Activated naive CD8-positive, alpha-beta T cell (primary cell): ENCODE results near the gene KRTAP9-9.
"Not testable (repeated sequence)": the region's sequence is repeated elsewhere in the genome, so short reads cannot be mapped to it uniquely, and the experiment has no call there.

Source experiments
- H3K27ac Mint-ChIP-seq: one replicate; pipeline ENCODE4 v1.8.0; 2021; ENCODE audit warnings: mixed read lengths
- H3K27me3 Mint-ChIP-seq: one replicate; pipeline ENCODE4 v1.8.0; 2021; ENCODE audit warnings: mixed read lengths
- H3K36me3 Mint-ChIP-seq: one replicate; pipeline ENCODE4 v1.8.0; 2021; ENCODE audit warnings: mixed read lengths
- H3K4me1 Mint-ChIP-seq: one replicate; pipeline ENCODE4 v1.8.0; 2021; ENCODE audit warnings: low read depth, mixed read lengths
- H3K4me3 Mint-ChIP-seq: one replicate; pipeline ENCODE4 v1.8.0; 2021; ENCODE audit warnings: mild to moderate bottlenecking, mixed read lengths
- H3K9me3 Mint-ChIP-seq: one replicate; pipeline ENCODE4 v1.8.0; 2021; ENCODE audit warnings: low read depth, mixed read lengths

Gene KRTAP9-9

GRCh38 chr17:41249637-41250240 is 5.4 kb upstream of the KRTAP9-9 start, which contains the start of gene KRTAP9-4:
Gene KRTAP9-4 (plus strand): TSS chr17:41249687. CDS start chr17:41249721, 34 bp downstream.
- not testable (repeated sequence) for H3K9me3 Mint-ChIP-seq, H3K4me1 Mint-ChIP-seq, H3K27me3 Mint-ChIP-seq, H3K27ac Mint-ChIP-seq, H3K36me3 Mint-ChIP-seq, H3K4me3 Mint-ChIP-seq

- H3K27me3 Mint-ChIP-seq: peaks cover 5% of the 10 kb centered on the region
- no peaks in the 10 kb centered on the region for H3K4me1 Mint-ChIP-seq
- no peaks in the 10 kb centered on the region for H3K36me3 Mint-ChIP-seq
- no peak overlapping the region for H3K4me3 Mint-ChIP-seq
- no peak overlapping the region for H3K27ac Mint-ChIP-seq
- H3K9me3 Mint-ChIP-seq: no peaks in the 10 kb centered on the region
Measured at GRCh38 chr17:41251261-41251660, 3.9 kb upstream of the KRTAP9-9 start.

- Mint-ChIP-seq H3K27me3 (peaks cover 5% of the 10 kb centered on the region), H3K27ac (no peak overlapping the region), H3K4me3 (no peak overlapping the region), H3K9me3 (no peaks in the 10 kb centered on the region), H3K4me1 (no peaks in the 10 kb centered on the region), H3K36me3 (peaks cover 3% of the 10 kb centered on the region)
Measured at GRCh38 chr17:41254861-41255260, 323 bp upstream of the KRTAP9-9 start.

GRCh38 chr17:41256291-41256685 is 1.1 kb downstream of the KRTAP9-9 start:
- H3K9me3 Mint-ChIP-seq: no peaks in the 10 kb centered on the region
- H3K4me1 Mint-ChIP-seq: peaks cover 12% of the 10 kb centered on the region
- H3K27ac Mint-ChIP-seq: no peak overlapping the region
- H3K4me3 Mint-ChIP-seq: no peak overlapping the region
- H3K27me3 Mint-ChIP-seq: peaks cover 5% of the 10 kb centered on the region
- peaks cover 8% of the 10 kb centered on the region for H3K36me3 Mint-ChIP-seq

GRCh38 chr17:41258406-41258805 is 3.2 kb downstream of the KRTAP9-9 start:
- H3K27me3 Mint-ChIP-seq: peaks cover 4% of the 10 kb centered on the region
- no peaks in the 10 kb centered on the region for H3K9me3 Mint-ChIP-seq
- H3K27ac Mint-ChIP-seq: no peak overlapping the region
- no peak overlapping the region for H3K4me3 Mint-ChIP-seq
- peaks cover 14% of the 10 kb centered on the region for H3K4me1 Mint-ChIP-seq
- H3K36me3 Mint-ChIP-seq: peaks cover 10% of the 10 kb centered on the region

GRCh38 chr17:41263212-41263611 is 8.0 kb downstream of the KRTAP9-9 start:
- H3K27me3 Mint-ChIP-seq: peaks cover 3% of the 10 kb centered on the region
- no peak overlapping the region for H3K27ac Mint-ChIP-seq
- H3K36me3 Mint-ChIP-seq: peaks cover 10% of the 10 kb centered on the region
- no peaks in the 10 kb centered on the region for H3K9me3 Mint-ChIP-seq
- no peak overlapping the region for H3K4me3 Mint-ChIP-seq
- H3K4me1 Mint-ChIP-seq: peaks cover 14% of the 10 kb centered on the region

GRCh38 chr17:41264599-41264998 is 9.4 kb downstream of the KRTAP9-9 start:
- Mint-ChIP-seq H3K27me3 (peaks cover 3% of the 10 kb centered on the region), H3K27ac (no peak overlapping the region), H3K9me3 (no peaks in the 10 kb centered on the region), H3K4me1 (peaks cover 14% of the 10 kb centered on the region), H3K4me3 (no peak overlapping the region), H3K36me3 (peaks cover 7% of the 10 kb centered on the region)

GRCh38 chr17:41265078-41265477 is 9.9 kb downstream of the KRTAP9-9 start, which contains the start of gene KRTAP9-6:
Gene KRTAP9-6 (plus strand): TSS chr17:41265378. CDS start chr17:41265378, 0 bp downstream.
- H3K9me3 Mint-ChIP-seq: no peaks in the 10 kb centered on the region
- no peak within 1 kb of the TSS for H3K4me3 Mint-ChIP-seq
- H3K36me3 Mint-ChIP-seq: peaks cover 7% of the 10 kb centered on the region
- H3K27me3 Mint-ChIP-seq: peaks cover 3% of the 10 kb centered on the region
- H3K4me1 Mint-ChIP-seq: peaks cover 13% of the 10 kb centered on the region
- no peak within 1 kb of the TSS for H3K27ac Mint-ChIP-seq

GRCh38 chr17:41267711-41268110 is 12.5 kb downstream of the KRTAP9-9 start:
- Mint-ChIP-seq H3K27me3 (peaks cover 3% of the 10 kb centered on the region), H3K36me3 (no peaks in the 10 kb centered on the region), H3K9me3 (no peaks in the 10 kb centered on the region), H3K4me1 (peaks cover 4% of the 10 kb centered on the region), H3K4me3 (no peak overlapping the region), H3K27ac (no peak overlapping the region)

GRCh38 chr17:41271323-41271722 is 16.1 kb downstream of the KRTAP9-9 start:
- not testable (repeated sequence) for H3K9me3 Mint-ChIP-seq, H3K4me1 Mint-ChIP-seq, H3K4me3 Mint-ChIP-seq, H3K27me3 Mint-ChIP-seq, H3K27ac Mint-ChIP-seq, H3K36me3 Mint-ChIP-seq

- H3K4me3 Mint-ChIP-seq: no peak overlapping the region
- H3K9me3 Mint-ChIP-seq: no peaks in the 10 kb centered on the region
- peaks cover 5% of the 10 kb centered on the region for H3K4me1 Mint-ChIP-seq
- no peaks in the 10 kb centered on the region for H3K36me3 Mint-ChIP-seq
- H3K27me3 Mint-ChIP-seq: peaks cover 6% of the 10 kb centered on the region
- no peak overlapping the region for H3K27ac Mint-ChIP-seq
Measured at GRCh38 chr17:41271858-41272257, 16.7 kb downstream of the KRTAP9-9 start.

- H3K4me3 Mint-ChIP-seq, H3K36me3 Mint-ChIP-seq, H3K27me3 Mint-ChIP-seq, H3K27ac Mint-ChIP-seq, H3K4me1 Mint-ChIP-seq, H3K9me3 Mint-ChIP-seq: not testable (repeated sequence)
Measured at GRCh38 chr17:41275648-41276190, 20.5 kb downstream of the KRTAP9-9 start, which contains the start of gene KRTAP9-7. Gene KRTAP9-7 (plus strand): TSS chr17:41275698. CDS start chr17:41275698, 0 bp downstream.

GRCh38 chr17:41278176-41278955 is 23.2 kb downstream of the KRTAP9-9 start:
- no peak overlapping the region for H3K27ac Mint-ChIP-seq
- H3K4me1 Mint-ChIP-seq: peaks cover 2% of the 10 kb centered on the region
- peaks cover 3% of the 10 kb centered on the region for H3K27me3 Mint-ChIP-seq
- H3K9me3 Mint-ChIP-seq: no peaks in the 10 kb centered on the region
- H3K36me3 Mint-ChIP-seq: peaks cover 2% of the 10 kb centered on the region
- no peak overlapping the region for H3K4me3 Mint-ChIP-seq

- H3K36me3 Mint-ChIP-seq: no peaks in the 10 kb centered on the region
- H3K27me3 Mint-ChIP-seq: no peaks in the 10 kb centered on the region
- no peaks in the 10 kb centered on the region for H3K9me3 Mint-ChIP-seq
- peaks cover 16% of the 10 kb centered on the region for H3K4me1 Mint-ChIP-seq
- no peak overlapping the region for H3K4me3 Mint-ChIP-seq
- no peak overlapping the region for H3K27ac Mint-ChIP-seq
Measured at GRCh38 chr17:41284043-41284442, 28.9 kb downstream of the KRTAP9-9 start.

GRCh38 chr17:41284546-41284945 is 29.4 kb downstream of the KRTAP9-9 start:
- Mint-ChIP-seq H3K4me1 (peaks cover 16% of the 10 kb centered on the region), H3K36me3 (no peaks in the 10 kb centered on the region), H3K27ac (no peak overlapping the region), H3K27me3 (no peaks in the 10 kb centered on the region), H3K4me3 (no peak overlapping the region), H3K9me3 (no peaks in the 10 kb centered on the region)
